Measurements from ENCODE around the gene LGI4. TPM values are rescaled to one million over a fixed set of nuclear protein-coding genes. Genes with fewer than 3 reads are reported as not detected.

LGI4 gene
- total RNA-seq, 1 donor from 2014 or later = 1.9 TPM

DNA sequence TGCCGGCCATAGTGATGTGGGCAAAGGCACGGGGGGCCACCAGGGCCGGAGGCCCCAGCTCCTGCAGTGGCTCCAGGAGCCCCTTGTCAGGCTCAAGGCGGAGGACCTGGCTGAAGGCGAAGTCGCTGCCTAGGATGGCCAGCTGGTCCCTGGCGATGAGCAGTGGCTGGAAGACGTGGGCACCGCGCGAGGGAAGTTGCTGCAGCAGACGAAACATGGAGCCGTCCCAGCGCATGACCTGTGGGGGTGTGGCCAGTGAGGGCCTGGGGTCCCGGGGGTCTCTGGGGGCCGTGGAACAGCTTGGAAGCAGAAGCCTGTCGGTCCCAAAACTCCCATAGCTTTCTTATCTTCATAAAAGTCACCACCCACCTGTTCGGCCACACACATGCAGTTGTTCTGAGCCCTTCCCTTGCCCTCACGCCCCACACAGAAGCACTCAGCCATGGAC, 9.6 kb downstream of the LGI4 start:
- DNase-seq (ENCODE audit: low spot score) = no peak
- no peak for ATAC-seq

DNA sequence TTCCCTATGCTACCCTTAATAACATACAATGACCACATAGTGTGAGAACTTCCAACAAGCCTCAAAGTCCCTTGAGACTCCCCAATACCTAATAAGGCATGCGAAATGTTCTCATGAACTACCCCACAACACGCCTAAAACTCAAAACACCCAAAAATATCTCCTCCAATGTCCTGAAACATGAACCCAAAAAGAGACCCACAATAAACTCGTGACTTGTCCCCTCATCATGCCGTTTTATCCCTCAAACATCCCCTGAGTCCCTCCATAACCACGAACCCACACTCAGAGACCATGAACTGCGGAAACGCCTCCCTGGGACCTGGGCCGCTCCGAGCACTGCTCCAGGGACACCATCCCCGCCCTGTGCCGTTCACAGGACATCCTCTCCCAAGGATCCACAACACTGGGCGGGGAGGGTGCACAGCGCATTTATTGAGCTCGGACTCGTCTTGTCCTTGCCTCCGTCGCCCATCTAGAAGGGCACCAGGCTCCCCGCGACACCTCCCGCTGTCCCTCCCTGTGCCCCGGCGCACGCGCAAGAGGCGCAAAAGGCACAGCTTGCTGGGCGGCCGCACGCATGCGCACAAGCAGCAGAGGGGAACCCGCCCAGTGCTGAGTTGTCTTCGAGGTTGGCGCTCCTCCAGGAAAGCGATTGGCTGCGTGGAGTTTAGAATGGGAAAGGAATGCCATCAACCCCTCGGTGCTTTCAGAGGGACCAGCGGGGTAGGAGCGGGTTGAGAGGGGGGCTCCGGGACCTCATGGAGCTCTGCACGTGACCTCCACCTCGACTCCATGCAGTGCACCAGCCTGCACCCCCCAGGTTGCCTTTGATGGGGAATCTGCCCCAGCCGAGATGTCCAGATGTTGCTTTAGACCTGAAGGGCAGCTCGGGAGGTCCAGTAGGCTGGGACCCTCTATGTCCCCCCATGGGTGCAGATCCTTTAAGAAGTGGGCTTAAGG, 10.5 kb downstream of the LGI4 start:
- DNase-seq (ENCODE audit: low spot score) (peak; percentile 95), ATAC-seq (peak; percentile 94)

DNA sequence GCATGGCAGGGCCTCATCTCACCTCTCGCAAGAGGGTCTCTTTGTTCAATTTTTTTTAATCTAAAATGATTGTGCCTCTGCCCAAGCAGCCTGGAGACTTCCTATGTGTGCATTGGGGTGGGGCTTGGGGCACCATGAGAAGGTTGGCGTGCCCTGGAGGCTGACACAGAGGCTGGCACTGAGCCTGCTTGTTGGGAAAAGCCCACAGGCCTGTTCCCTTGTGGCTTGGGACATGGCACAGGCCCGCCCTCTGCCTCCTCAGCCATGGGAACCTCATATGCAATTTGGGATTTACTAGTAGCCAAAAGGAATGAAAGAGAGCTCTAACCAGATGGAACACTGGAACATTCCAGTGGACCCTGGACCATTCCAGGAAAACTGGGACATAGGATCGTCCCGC, 11.3 kb downstream of the LGI4 start:
- peak; percentile 3 for ATAC-seq
- no peak for DNase-seq (ENCODE audit: low spot score)

- DNase-seq (ENCODE audit: low spot score) = no peak
- ATAC-seq = no peak
These were observed 11.9 kb downstream of the LGI4 start for GRCh38 chr19:35122687-35123551.

- no peak for DNase-seq (ENCODE audit: low spot score)
- no peak for ATAC-seq
These were observed 14.0 kb downstream of the LGI4 start for GRCh38 chr19:35120898-35121297.

DNA sequence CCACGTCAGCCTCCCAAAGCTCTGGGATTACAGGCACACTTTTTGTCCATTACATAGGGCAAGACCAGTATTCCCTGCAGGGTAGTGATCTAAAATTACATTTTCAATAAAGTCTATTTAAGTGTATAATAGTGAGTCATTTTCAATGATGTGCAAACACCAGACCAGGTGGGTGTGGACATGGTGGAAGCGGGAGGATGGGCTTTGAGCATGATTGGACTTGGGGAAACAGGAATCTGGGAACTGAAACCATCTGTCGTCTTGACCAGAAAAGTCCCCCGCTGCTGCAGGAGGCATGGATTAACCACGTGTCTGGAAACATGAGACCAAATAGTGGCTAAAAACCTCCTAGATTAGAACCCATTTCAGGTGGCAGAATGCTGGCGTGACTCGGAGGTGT, 14.4 kb downstream of the LGI4 start:
- DNase-seq (ENCODE audit: low spot score) (no peak), ATAC-seq (no peak)

GRCh38 chr19:35119578-35120155, 15.2 kb downstream of the LGI4 start:
- peak; percentile 10 for ATAC-seq

DNA sequence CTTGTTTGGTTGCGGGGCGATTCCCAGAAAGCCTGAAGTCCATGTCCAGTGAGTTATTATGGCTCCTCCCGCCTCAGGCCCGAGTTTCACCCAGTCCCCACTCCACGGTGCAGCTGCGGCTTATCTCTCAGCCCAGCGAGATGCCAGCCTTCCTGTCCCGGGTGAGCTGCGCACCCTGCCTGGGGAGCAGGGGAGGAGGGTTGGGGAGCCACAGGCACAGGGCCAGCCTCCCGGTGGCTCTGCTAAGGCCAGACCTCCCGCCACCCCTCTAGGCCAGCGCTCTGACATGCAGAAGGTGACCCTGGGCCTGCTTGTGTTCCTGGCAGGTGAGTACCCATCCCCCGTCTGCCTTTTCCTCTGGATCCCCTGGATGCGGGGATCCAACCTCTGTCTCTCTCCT, 15.8 kb downstream of the LGI4 start:
- ATAC-seq (no peak), DNase-seq (ENCODE audit: low spot score) (no peak)

More at GRCh38 chr19:35119578-35120155, 15.2 kb downstream of the LGI4 start:
- DNase-seq (ENCODE audit: low spot score) = no peak

DNA sequence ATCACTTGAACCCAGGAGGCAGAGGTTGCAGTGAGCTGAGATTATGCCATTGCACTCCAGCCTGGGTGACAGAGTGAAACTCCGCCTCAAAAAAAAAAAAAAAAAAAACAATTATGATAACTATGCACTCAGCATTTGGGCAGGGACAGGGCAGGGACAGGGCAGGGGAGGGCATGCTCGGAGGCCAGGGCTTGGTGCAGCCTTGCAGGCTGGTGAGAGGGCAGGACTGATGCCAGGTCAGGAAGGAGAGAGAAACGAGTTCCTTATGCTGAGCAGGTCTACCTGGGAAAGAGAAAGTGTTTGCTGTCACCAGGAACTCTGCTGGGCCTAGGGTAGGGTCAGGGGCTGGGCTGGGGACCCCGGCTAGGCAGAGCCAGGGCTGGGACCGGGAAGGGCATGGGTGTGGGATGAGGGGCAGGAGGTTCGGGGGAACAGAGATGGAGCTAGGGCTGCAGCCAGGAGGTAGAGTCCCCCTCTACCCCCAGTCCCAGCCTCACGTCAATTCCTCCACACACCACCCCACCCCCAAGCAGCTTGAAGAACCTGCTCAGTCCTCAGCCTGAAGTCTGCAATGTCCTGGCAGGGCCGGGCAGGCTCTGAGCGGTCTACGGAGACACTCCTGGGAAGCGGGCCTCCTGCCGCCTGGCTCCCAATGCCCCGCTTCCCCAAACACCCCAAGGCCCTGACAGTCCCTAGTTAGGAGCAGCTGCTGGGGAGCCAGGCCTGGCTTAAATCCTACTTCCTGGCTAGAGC, 16.4 kb downstream of the LGI4 start:
- DNase-seq (ENCODE audit: low spot score) (no peak), ATAC-seq (peak; percentile 5)

- no peak for DNase-seq (ENCODE audit: low spot score)
- no peak for ATAC-seq
These were observed 17.1 kb downstream of the LGI4 start for GRCh38 chr19:35117799-35118198.

DNA sequence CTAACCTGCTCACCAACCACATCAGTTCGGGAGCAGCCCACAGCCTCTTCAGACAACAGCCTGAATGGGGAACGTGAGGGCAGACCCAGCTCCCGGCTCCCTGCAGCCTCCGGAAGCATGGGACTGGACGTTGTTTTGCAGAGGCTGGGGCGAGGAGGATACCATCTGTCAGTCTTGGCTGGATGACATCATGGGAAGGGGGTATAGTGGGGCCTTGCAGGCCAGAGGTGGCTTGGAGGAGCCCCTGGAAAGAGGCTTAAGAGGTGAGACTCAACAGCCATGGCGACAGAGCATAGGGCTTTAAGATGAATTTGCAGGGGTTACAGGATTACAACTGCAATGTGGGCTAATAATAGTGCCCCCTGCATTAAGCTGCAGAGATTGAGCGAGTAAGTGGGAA, 17.7 kb downstream of the LGI4 start:
- ATAC-seq = no peak
- no peak for DNase-seq (ENCODE audit: low spot score)

DNA sequence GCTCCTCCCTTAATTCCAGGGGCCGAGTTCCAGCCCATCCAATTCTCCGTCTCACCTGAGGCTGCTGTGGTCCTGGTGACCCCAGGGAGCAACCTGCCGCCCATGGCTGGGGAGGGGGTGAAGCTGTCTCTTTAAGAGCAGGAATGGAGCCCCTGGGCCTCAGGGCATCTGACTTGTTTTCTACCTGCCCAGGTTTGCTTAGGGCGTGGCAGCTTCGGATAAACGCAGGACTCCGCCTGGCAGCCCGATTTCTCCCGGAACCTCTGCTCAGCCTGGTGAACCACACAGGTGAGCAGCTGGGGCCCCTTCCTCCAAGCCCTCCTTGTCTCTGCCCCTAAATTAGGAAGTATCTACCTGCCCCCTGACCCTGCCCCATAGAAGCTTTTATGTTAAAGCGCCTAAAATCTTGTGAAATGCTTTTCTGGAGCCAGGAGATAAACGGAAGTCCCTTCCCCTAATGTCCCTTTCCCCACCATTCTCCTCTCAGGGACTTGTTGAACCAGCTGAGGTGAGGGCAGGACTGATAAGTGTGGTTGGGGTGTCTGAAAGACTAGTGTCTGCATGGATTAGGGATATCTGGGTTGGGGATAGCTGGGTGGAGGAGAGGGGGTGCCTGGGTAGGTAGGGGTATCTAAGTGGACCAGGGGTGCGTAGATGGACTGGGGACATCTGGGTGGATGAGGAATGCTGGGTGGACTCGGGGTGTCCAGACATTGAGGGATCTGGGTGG, 18.6 kb downstream of the LGI4 start:
- ATAC-seq (no peak), DNase-seq (ENCODE audit: low spot score) (no peak)

GRCh38 chr19:35115177-35115951, 19.5 kb downstream of the LGI4 start, which contains the start of gene FXYD3:
Gene FXYD3 (plus strand): TSS chr19:35115823. CDS start chr19:35119377, 3,554 bp downstream.
- ATAC-seq (no peak), DNase-seq (ENCODE audit: low spot score) (no peak)

GRCh38 chr19:35114353-35115176, 20.3 kb downstream of the LGI4 start:
- no peak for DNase-seq (ENCODE audit: low spot score)
- ATAC-seq = peak; percentile 84

DNA sequence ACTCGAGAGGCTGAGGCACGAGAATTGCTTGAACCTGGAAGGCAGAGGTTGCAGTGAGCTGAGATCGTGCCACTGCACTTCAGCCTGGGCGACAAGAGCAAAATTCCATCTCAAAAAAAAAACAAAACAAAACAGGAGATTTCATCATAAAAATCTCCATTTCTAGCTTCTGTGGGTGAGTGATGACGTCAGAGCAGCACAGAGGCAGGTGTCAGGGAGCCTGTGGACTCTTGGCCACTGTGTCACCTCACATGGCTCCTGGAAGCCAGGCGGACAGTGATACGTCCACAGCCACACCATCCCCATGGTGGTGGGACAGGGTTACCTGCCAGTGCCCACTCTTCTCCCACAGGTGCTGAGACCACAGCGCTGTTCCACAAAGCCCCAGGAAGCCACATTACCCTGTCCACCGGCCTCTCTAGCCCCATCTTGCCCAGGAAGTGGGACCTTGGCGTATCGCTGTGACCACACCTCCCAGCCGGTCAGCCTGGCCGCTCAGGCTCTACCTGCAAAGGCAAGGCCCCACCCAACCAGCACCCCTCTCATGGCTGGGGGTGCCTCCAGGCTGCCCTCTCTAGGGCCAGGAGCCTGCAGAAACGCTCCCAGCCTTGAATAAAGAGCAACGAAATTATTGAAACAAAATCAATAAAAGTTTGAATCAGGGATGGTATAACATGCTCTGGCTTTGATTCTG, 21.7 kb downstream of the LGI4 start:
- ATAC-seq (no peak), DNase-seq (ENCODE audit: low spot score) (no peak)

- DNase-seq (ENCODE audit: low spot score) = no peak
- ATAC-seq = no peak
These were observed 23.9 kb downstream of the LGI4 start for GRCh38 chr19:35110974-35111373.

DNA sequence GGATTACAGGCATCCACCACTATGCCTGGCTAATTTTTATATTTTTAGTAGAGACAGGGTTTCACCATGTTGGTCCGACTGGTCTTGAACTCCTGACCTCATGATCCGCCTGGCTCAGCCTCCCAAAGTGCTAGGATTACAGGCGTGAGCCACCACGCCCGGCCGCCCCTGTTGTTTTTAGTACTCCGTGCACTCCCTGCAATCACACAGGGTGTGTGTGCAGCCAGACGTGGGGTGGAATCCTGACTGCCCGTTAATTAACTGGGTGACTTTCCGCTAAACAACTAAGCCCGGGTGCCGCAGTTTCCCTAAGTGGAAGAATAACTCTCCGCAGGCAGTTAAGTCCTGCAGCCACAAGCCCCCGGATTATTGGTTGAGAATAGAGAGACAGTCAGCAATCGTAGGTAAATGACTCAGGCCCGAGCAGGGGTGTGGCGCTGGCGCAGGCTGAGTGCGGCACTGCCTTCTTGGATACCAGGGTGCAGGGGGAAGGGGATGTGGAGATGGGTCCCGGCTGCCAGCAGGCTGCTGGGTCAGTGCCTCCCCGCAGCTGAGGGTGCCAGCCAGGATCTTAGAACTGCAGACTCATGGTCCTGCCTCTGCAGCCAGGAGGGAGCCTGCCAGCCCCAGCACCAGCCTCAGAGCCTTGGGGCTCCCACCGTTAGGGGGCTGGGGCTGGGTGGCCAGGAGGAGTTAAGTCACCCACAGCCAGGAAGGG, 25.3 kb downstream of the LGI4 start:
- no peak for DNase-seq (ENCODE audit: low spot score)

More for the DNA sequence above, 25.3 kb downstream of the LGI4 start:
- no peak for ATAC-seq
